ENCODE measurements around the gene PRSS16.
"Not testable (repeated sequence)": the region's sequence is repeated elsewhere in the genome, so short reads cannot be mapped to it uniquely, and the experiment has no call there.

GRCh38 chr6:27222971-27223370 lies 24.5 kb upstream of the PRSS16 start:
- not testable (repeated sequence) for TF ChIP-seq CTCF (conservative IDR thresholded peaks at IDR 0.05); EZH2 (IDR thresholded peaks at IDR 0.05; ENCODE audit: low read depth)
